Measurements from ENCODE around the gene OR8U1. TPM values are rescaled to one million over a fixed set of nuclear protein-coding genes. Genes with fewer than 3 reads are reported as not detected.
A peak's percentile ranks its signal among the peaks of the same experiment; 100 is the strongest.

OR8U1 gene
- total RNA-seq (not detected), polyA plus RNA-seq (ENCODE audit: insufficient read depth, low read depth, low replicate concordance) (not detected)
- long read RNA-seq, donor 1: 0 reads
- long read RNA-seq, donor 2: 0 reads
- long read RNA-seq, donor 3: 0 reads
- long read RNA-seq, donor 4: 0 reads
- long read RNA-seq, donor 5: 0 reads
- long read RNA-seq, donor 6: 0 reads
- long read RNA-seq, donor 7: 0 reads
- long read RNA-seq, donor 8: 0 reads
- long read RNA-seq, donor 9: 0 reads
- long read RNA-seq, donor 10: 0 reads

GRCh38 chr11:56375324-56375723, at the start of gene OR8U1:
TSS of gene OR8U1 (plus strand) at chr11:56375624. CDS start at chr11:56375624, 0 bp downstream.
- FAIRE-seq: no peak
- no peak for TF ChIP-seq CTCF (IDR thresholded peaks at IDR 0.05; ENCODE audit: borderline replicate concordance, extremely low read depth, insufficient read depth)
- H3K36me3 ChIP-seq (ENCODE audit: control insufficient read depth in 2 of 3, insufficient read depth in 3 of 3, low read length in 3 of 3): no peaks in the 10 kb centered on the region

GRCh38 chr11:56331861-56332491, 43.4 kb upstream of the OR8U1 start:
- Histone ChIP-seq H3K27me3 (ENCODE audit: control insufficient read depth, insufficient read depth, low read length) (no peaks in the 10 kb centered on the region), H3K36me3 (ENCODE audit: control insufficient read depth in 2 of 3, insufficient read depth in 3 of 3, low read length in 3 of 3) (no peaks in the 10 kb centered on the region), H3K4me3 (ENCODE audit: low read length in 3 of 3) (no peak overlapping the region), H3K27ac (ENCODE audit: low read depth in 2 of 2, low read length in 2 of 2) (no peak overlapping the region), H3K4me1 (ENCODE audit: control insufficient read depth in 2 of 3, insufficient read depth in 2 of 3, low read depth in 1 of 3, low read length in 3 of 3) (no peaks in the 10 kb centered on the region), H3K9ac (ENCODE audit: low read length in 3 of 3) (no peak overlapping the region), H3K9me3 (ENCODE audit: control insufficient read depth in 2 of 3, insufficient read depth in 1 of 3, low read length in 3 of 3) (no peaks in the 10 kb centered on the region)
- TF ChIP-seq CTCF (IDR thresholded peaks at IDR 0.05; ENCODE audit: borderline replicate concordance, extremely low read depth, insufficient read depth): no peak
- intact Hi-C loops (cut with DNase I): no loop called here
- FAIRE-seq (no peak), DNase-seq (peak in 1 of 5 donors; percentile 67)

More at GRCh38 chr11:56375324-56375723, at the start of gene OR8U1:
- Histone ChIP-seq H3K4me1 (ENCODE audit: control insufficient read depth in 2 of 3, insufficient read depth in 2 of 3, low read depth in 1 of 3, low read length in 3 of 3) (no peaks in the 10 kb centered on the region), H3K27me3 (ENCODE audit: control insufficient read depth, insufficient read depth, low read length) (no peaks in the 10 kb centered on the region), H3K9ac (ENCODE audit: low read length in 3 of 3) (no peak within 1 kb of the TSS), H3K27ac (ENCODE audit: low read depth in 2 of 2, low read length in 2 of 2) (no peak within 1 kb of the TSS), H3K9me3 (ENCODE audit: control insufficient read depth in 2 of 3, insufficient read depth in 1 of 3, low read length in 3 of 3) (peaks cover 0 to 4% (median 0%) of the 10 kb centered on the region in 3 donors), H3K4me3 (ENCODE audit: low read length in 3 of 3) (no peak within 1 kb of the TSS)
- intact Hi-C loops (cut with DNase I): no loop called here
- no peak for DNase-seq

GRCh38 chr11:56333156-56333555, 42.3 kb upstream of the OR8U1 start:
- DNase-seq (no peak), FAIRE-seq (no peak)
- H3K4me3 ChIP-seq (ENCODE audit: low read length in 3 of 3): no peak overlapping the region
- intact Hi-C loops (cut with DNase I): no loop called here
- H3K36me3 ChIP-seq (ENCODE audit: control insufficient read depth in 2 of 3, insufficient read depth in 3 of 3, low read length in 3 of 3): no peaks in the 10 kb centered on the region
- no peak overlapping the region for H3K9ac ChIP-seq (ENCODE audit: low read length in 3 of 3)
- TF ChIP-seq CTCF (IDR thresholded peaks at IDR 0.05; ENCODE audit: borderline replicate concordance, extremely low read depth, insufficient read depth): no peak
- H3K27me3 ChIP-seq (ENCODE audit: control insufficient read depth, insufficient read depth, low read length): no peaks in the 10 kb centered on the region
- no peak overlapping the region for H3K27ac ChIP-seq (ENCODE audit: low read depth in 2 of 2, low read length in 2 of 2)
- no peaks in the 10 kb centered on the region for H3K4me1 ChIP-seq (ENCODE audit: control insufficient read depth in 2 of 3, insufficient read depth in 2 of 3, low read depth in 1 of 3, low read length in 3 of 3)
- H3K9me3 ChIP-seq (ENCODE audit: control insufficient read depth in 2 of 3, insufficient read depth in 1 of 3, low read length in 3 of 3): no peaks in the 10 kb centered on the region
